Uterus (tissue), 4 donors: ENCODE data around the gene ADAM33. TPM values are rescaled to one million over a fixed set of nuclear protein-coding genes. Genes with fewer than 3 reads are reported as not detected.

Source experiments
- DNase-seq, 2 donors: peaks; one replicate each; pipeline ENCODE4 v3.0.0-alpha.2; 2019 to 2020
- H3K27ac ChIP-seq, 2 donors: fragments of 200-600 bp; sonication (generic); 1 replicate in 1 of 2; 2 replicates in 1 of 2; pipeline ENCODE4 v1.5.1; 2016 to 2018
- H3K27me3 ChIP-seq, 2 donors: fragments of 200-600 bp; sonication (generic); one replicate each; pipeline ENCODE4 v1.5.1; 2018 to 2019; ENCODE audit warnings: control low read depth in 1 of 2
- H3K36me3 ChIP-seq, 2 donors: fragments of 200-600 bp; sonication (generic); one replicate each; pipeline ENCODE4 v1.5.1; 2019; ENCODE audit warnings: control low read depth in 1 of 2
- H3K4me1 ChIP-seq, 2 donors: fragments of 200-600 bp; sonication (generic); one replicate each; pipeline ENCODE4 v1.5.1; 2018 to 2019; ENCODE audit warnings: control low read depth in 1 of 2
- H3K4me3 ChIP-seq, 2 donors: fragments of 200-600 bp; sonication (generic); 1 replicate in 1 of 2; 2 replicates in 1 of 2; pipeline ENCODE4 v1.5.1; 2018 to 2019; ENCODE audit warnings: mild to moderate bottlenecking in 1 of 2
- H3K9me3 ChIP-seq, 2 donors: fragments of 200-600 bp; sonication (generic); one replicate each; pipeline ENCODE4 v1.5.1; 2019; ENCODE audit warnings: control low read depth in 1 of 2
- CTCF ChIP-seq, 4 experiments: fragments of 200-600 bp in 2 of 4; fragments of 450-650 bp in 2 of 4; sonication (generic) in 2 of 4; IDR thresholded peaks; one replicate each; pipeline ENCODE4 v1.5.1; 2016 to 2019; ENCODE audit warnings: antibody characterized with exemption in 4 of 4, mild to moderate bottlenecking in 2 of 4, moderate library complexity in 1 of 4
- POLR2A ChIP-seq, 2 donors: fragments of 450-650 bp; IDR thresholded peaks; one replicate each; pipeline ENCODE4 v1.6.1; 2016; ENCODE audit warnings: antibody characterized with exemption in 2 of 2, mild to moderate bottlenecking in 1 of 2, moderate library complexity in 1 of 2
- intact Hi-C: fragments of 100-400 bp; cut with DNase I; formaldehyde crosslinking; loops from one replicate; pipeline ENCODE4 v1.15.1; 2023; ENCODE audit warnings: low total_unique reads
- total RNA-seq, 4 donors: library from RNA; depleted of rRNA in 3 of 4; stranded (reverse); fragments of >200 nt in 3 of 4; gene quantifications; one replicate each; pipeline versions ENCODE4 v1.1.0 to v1.2.4, GENCODE V29; 2014 to 2023
- donor health status: DM: yes; HTN: yes; CAD: no.

The ADAM33 gene
- total RNA-seq, 4 donors from 2014 or later, result 66.5 to 215 (median 128) TPM

GRCh38 chr20:3702611-3703391, 21.0 kb upstream of the ADAM33 start:
- Histone ChIP-seq H3K9me3 (no peaks in the 10 kb centered on the region), H3K4me3 (no peak overlapping the region), H3K4me1 (no peaks in the 10 kb centered on the region), H3K36me3 (no peaks in the 10 kb centered on the region), H3K27me3 (no peaks in the 10 kb centered on the region), H3K27ac (no peak overlapping the region)
- DNase-seq, result no peak
- intact Hi-C loops, result no loop called here
- TF ChIP-seq POLR2A (IDR thresholded peaks at IDR 0.05) (no peak), CTCF (IDR thresholded peaks at IDR 0.05) (no peak)

GRCh38 chr20:3701061-3701998, 19.5 kb upstream of the ADAM33 start:
- H3K9me3 ChIP-seq, result no peaks in the 10 kb centered on the region
- no peaks in the 10 kb centered on the region for H3K4me1 ChIP-seq

GRCh38 chr20:3699037-3699436, 17.2 kb upstream of the ADAM33 start:
- no peak overlapping the region for H3K4me3 ChIP-seq
- H3K36me3 ChIP-seq, result no peaks in the 10 kb centered on the region
- no peaks in the 10 kb centered on the region for H3K9me3 ChIP-seq
- no peak overlapping the region for H3K27ac ChIP-seq
- H3K4me1 ChIP-seq, result no peaks in the 10 kb centered on the region
- DNase-seq, result no peak
- TF ChIP-seq POLR2A (IDR thresholded peaks at IDR 0.05) (no peak), CTCF (IDR thresholded peaks at IDR 0.05) (no peak)
- no peaks in the 10 kb centered on the region for H3K27me3 ChIP-seq
- intact Hi-C loops, result no loop called here

More at GRCh38 chr20:3701061-3701998, 19.5 kb upstream of the ADAM33 start:
- Histone ChIP-seq H3K4me3 (no peak overlapping the region), H3K36me3 (no peaks in the 10 kb centered on the region), H3K27ac (no peak overlapping the region), H3K27me3 (no peaks in the 10 kb centered on the region)
- DNase-seq, result no peak
- TF ChIP-seq CTCF (IDR thresholded peaks at IDR 0.05) (no peak), POLR2A (IDR thresholded peaks at IDR 0.05) (no peak)
- intact Hi-C loops, result no loop called here

- no peaks in the 10 kb centered on the region for H3K36me3 ChIP-seq
- intact Hi-C loops, result no loop called here
- TF ChIP-seq POLR2A (IDR thresholded peaks at IDR 0.05), result no peak
- no peak for TF ChIP-seq CTCF (IDR thresholded peaks at IDR 0.05)
- H3K4me3 ChIP-seq, result no peak overlapping the region
- H3K9me3 ChIP-seq, result no peaks in the 10 kb centered on the region
- H3K27ac ChIP-seq, result no peak overlapping the region
- H3K4me1 ChIP-seq, result no peaks in the 10 kb centered on the region
- H3K27me3 ChIP-seq, result no peaks in the 10 kb centered on the region
- no peak for DNase-seq
Measured at GRCh38 chr20:3698591-3699001, 16.8 kb upstream of the ADAM33 start.
